T-helper 1 cell (primary cell): ENCODE measurements around the gene TXNRD1.
"Not testable (repeated sequence)": the region's sequence is repeated elsewhere in the genome, so short reads cannot be mapped to it uniquely, and the experiment has no call there.

Source experiments
- DNase-seq, 5 donors: peaks; one replicate each; pipeline ENCODE4 v3.0.0-alpha.2; 2012 to 2020

The TXNRD1 gene

GRCh38 chr12:104329707-104330532 lies 114.3 kb downstream of the TXNRD1 start:
- no peak for DNase-seq

- DNase-seq = no peak
These were observed 115.8 kb downstream of the TXNRD1 start for GRCh38 chr12:104331376-104331775.

- not testable (repeated sequence) for DNase-seq
These were observed 116.7 kb downstream of the TXNRD1 start for GRCh38 chr12:104332273-104332672.

GRCh38 chr12:104333692-104334255 lies 118.2 kb downstream of the TXNRD1 start:
- DNase-seq = no peak

- no peak for DNase-seq
These were observed 119.0 kb downstream of the TXNRD1 start for GRCh38 chr12:104334581-104334980.

- no peak for DNase-seq
These were observed 120.5 kb downstream of the TXNRD1 start for GRCh38 chr12:104336115-104336514.

GRCh38 chr12:104337030-104337558 lies 121.5 kb downstream of the TXNRD1 start:
- DNase-seq = no peak

- DNase-seq = no peak
These were observed 124.1 kb downstream of the TXNRD1 start for GRCh38 chr12:104339663-104340062.

- DNase-seq = no peak
These were observed 124.6 kb downstream of the TXNRD1 start for GRCh38 chr12:104340177-104340576.

GRCh38 chr12:104340925-104341611 lies 125.5 kb downstream of the TXNRD1 start:
- no peak for DNase-seq

GRCh38 chr12:104342147-104342546 lies 126.6 kb downstream of the TXNRD1 start:
- DNase-seq = no peak

GRCh38 chr12:104342635-104343249 lies 127.2 kb downstream of the TXNRD1 start:
- no peak for DNase-seq

GRCh38 chr12:104344682-104345081 lies 129.1 kb downstream of the TXNRD1 start:
- no peak for DNase-seq

- no peak for DNase-seq
These were observed 129.9 kb downstream of the TXNRD1 start for GRCh38 chr12:104345234-104346066.

GRCh38 chr12:104347374-104348075 lies 131.9 kb downstream of the TXNRD1 start:
- DNase-seq = no peak

GRCh38 chr12:104348283-104348993 lies 132.9 kb downstream of the TXNRD1 start:
- no peak for DNase-seq

- no peak for DNase-seq
These were observed 133.5 kb downstream of the TXNRD1 start for GRCh38 chr12:104348994-104349494.

GRCh38 chr12:104350211-104351056 lies 134.9 kb downstream of the TXNRD1 start:
- DNase-seq = no peak
